Subcutaneous abdominal adipose tissue (tissue), 5 donors: Measurements from ENCODE around the gene IRX4.

Experiments used
- H3K27ac ChIP-seq: one replicate; pipeline ENCODE4 v1.7.0; 2013; ENCODE audit warnings: low read depth, mild to moderate bottlenecking, inconsistent platforms, low read length, moderate library complexity
- H3K27me3 ChIP-seq, 5 donors: one replicate each; pipeline ENCODE4 v1.7.0; 2013; ENCODE audit warnings: low read length in 5 of 5, inconsistent platforms in 1 of 5; ENCODE audit not compliant: control insufficient read depth in 5 of 5, insufficient read depth in 4 of 5
- H3K36me3 ChIP-seq, 5 donors: one replicate each; pipeline ENCODE4 v1.7.0; 2013; ENCODE audit warnings: low read length in 5 of 5; ENCODE audit not compliant: control insufficient read depth in 5 of 5, insufficient read depth in 5 of 5
- H3K4me1 ChIP-seq, 5 donors: one replicate each; pipeline ENCODE4 v1.7.0; 2013; ENCODE audit warnings: low read length in 5 of 5, mild to moderate bottlenecking in 3 of 5, moderate library complexity in 1 of 5; ENCODE audit not compliant: control insufficient read depth in 5 of 5, insufficient read depth in 5 of 5
- H3K4me3 ChIP-seq, 5 donors: one replicate each; pipeline ENCODE4 v1.7.0; 2013; ENCODE audit warnings: low read length in 5 of 5, low read depth in 1 of 5
- H3K9ac ChIP-seq, 5 donors: one replicate each; pipeline ENCODE4 v1.7.0; 2013; ENCODE audit warnings: low read length in 5 of 5, mild to moderate bottlenecking in 4 of 5, moderate library complexity in 3 of 5
- H3K9me3 ChIP-seq, 5 donors: one replicate each; pipeline ENCODE4 v1.7.0; 2013; ENCODE audit warnings: low read length in 5 of 5; ENCODE audit not compliant: control insufficient read depth in 5 of 5
- donor health status: healthy.
- donor health status: healthy.
- donor health status: healthy.
- donor health status: healthy.
- donor health status: healthy.

The IRX4 gene

DNA sequence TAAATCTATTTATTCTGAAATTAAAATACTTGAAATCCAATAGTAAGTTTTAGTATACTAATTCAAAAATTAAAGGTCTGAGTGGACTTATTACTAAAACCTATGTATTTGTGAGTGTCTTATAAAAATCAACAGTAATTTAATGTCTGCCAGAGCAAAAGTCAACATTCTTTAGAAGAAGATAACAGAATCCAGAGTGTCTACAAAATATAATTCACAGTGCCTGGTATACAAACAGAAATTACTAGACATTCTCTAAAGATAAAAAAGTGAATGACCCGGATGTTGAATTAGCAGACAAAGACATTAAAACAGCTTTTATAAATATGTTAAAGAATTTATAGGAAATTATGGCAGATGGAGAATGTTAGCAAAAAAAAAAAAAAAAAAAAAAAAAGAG is 22.4 kb upstream of the IRX4 start:
- peaks cover 0 to 1% (median 0%) of the 10 kb centered on the region in 5 donors for H3K4me1 ChIP-seq
- peaks cover 7 to 16% (median 12%) of the 10 kb centered on the region in 5 donors for H3K9me3 ChIP-seq
- H3K27me3 ChIP-seq, result peaks cover 0 to 2% (median 0%) of the 10 kb centered on the region in 5 donors
- no peaks in the 10 kb centered on the region for H3K36me3 ChIP-seq
- no peak overlapping the region for H3K4me3 ChIP-seq
- H3K9ac ChIP-seq, result no peak overlapping the region
- H3K27ac ChIP-seq, result no peak overlapping the region

DNA sequence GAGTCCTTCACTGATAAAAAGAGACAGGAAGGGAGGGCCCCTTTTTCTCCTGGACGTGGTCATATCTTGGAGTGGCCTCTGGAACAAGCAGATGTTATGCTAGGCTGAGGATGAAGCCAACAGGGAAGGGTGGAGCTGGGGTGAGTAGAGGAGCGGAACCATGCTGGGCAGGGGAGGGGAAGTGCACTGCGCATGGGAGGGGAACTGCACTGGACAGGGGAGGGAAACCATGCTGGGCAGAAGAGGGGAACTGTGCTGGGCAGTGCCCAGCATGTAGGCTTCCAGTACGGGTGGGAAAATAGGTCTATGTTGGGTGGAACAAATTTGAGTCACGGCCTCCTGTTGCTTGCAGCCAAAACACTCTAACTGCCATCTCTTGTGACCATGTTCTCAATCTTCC is 19.3 kb upstream of the IRX4 start:
- Histone ChIP-seq H3K9me3 (peaks cover 5 to 12% (median 10%) of the 10 kb centered on the region in 5 donors), H3K36me3 (no peaks in the 10 kb centered on the region), H3K27ac (no peak overlapping the region), H3K27me3 (peaks cover 0 to 11% (median 5%) of the 10 kb centered on the region in 5 donors), H3K4me1 (peaks cover 0 to 1% (median 0%) of the 10 kb centered on the region in 5 donors), H3K4me3 (no peak overlapping the region), H3K9ac (no peak overlapping the region)

DNA sequence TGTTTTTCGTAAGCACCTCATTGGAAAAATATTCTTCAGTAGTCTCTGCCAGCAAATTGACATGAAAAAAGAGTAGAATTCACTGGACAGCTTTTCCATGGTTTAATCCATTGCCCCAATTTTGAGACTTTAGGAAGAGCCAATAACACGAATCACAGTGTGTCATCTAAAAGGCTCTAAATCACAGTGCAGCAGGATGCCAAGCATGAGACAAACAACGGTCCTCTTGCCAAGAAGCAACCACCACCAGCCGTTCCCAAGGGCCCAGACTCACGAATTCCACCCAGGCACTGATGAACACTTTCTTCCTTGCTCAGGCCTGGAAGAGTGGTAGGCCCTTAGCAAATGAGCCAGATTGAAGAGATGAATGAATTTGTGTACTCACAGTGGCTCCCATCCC is 18.3 kb upstream of the IRX4 start:
- peaks cover 4 to 16% (median 9%) of the 10 kb centered on the region in 5 donors for H3K27me3 ChIP-seq
- H3K36me3 ChIP-seq, result no peaks in the 10 kb centered on the region
- H3K9me3 ChIP-seq, result peaks cover 5 to 12% (median 10%) of the 10 kb centered on the region in 5 donors
- H3K9ac ChIP-seq, result no peak overlapping the region
- peaks cover 0 to 1% (median 0%) of the 10 kb centered on the region in 5 donors for H3K4me1 ChIP-seq
- no peak overlapping the region for H3K27ac ChIP-seq
- H3K4me3 ChIP-seq, result no peak overlapping the region

DNA sequence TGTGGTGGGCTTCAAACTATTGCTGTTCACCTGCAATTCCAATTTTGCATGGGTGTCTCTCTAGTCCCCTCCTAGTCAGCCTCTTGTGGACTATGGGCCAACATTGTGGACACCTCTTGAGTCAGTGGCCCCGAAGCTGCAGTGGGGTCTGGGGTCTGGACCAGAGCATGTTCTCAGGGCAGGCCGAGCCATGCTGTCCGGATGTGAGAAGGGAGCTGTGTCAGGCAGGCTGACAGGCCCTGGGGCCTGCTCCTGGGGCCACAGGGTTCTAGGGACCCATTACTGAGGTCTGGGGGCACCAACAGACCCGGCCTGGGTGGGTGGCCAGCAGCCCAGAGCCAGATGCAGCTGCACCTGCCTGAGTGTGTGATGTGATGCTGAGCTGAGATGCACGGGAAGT is 16.5 kb upstream of the IRX4 start:
- Histone ChIP-seq H3K4me1 (peaks cover 0 to 4% (median 0%) of the 10 kb centered on the region in 5 donors), H3K9me3 (peaks cover 0 to 8% (median 4%) of the 10 kb centered on the region in 5 donors), H3K9ac (no peak overlapping the region), H3K27ac (no peak overlapping the region), H3K27me3 (peaks cover 8 to 23% (median 9%) of the 10 kb centered on the region in 5 donors), H3K4me3 (no peak overlapping the region), H3K36me3 (no peaks in the 10 kb centered on the region)

DNA sequence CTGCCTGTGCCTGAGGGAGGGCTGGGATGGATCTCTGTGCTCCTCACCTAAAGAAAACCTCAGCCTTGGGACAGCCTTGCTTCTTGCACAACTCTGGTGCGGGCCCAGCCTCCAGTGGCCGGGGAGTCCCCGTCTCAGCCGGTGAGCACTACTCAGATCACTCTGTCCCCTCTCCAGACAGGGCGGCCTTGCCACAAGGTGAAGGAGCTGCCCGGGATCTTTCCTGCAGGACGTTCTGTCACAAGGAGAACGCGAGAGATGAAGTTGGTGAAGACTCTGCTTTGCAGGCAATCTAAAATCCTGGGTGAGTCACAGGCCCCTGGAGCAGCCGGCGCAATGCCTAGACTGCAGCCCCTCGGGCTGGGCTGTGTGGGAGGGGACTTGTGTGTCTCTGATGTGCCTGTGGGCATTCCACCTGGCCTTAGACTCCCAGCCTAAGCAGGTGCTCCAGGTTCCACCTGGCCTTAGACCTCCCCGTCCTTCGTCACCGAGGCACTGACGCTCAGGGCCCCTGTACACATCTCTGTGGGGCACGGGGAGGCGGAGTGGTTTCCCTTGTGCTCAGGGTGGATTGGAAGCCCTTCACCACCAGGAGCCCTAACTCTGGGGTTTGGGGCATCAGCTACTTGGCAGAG is 15.2 kb upstream of the IRX4 start:
- Histone ChIP-seq H3K27ac (no peak overlapping the region), H3K4me3 (no peak overlapping the region), H3K4me1 (peaks cover 0 to 6% (median 0%) of the 10 kb centered on the region in 5 donors), H3K36me3 (no peaks in the 10 kb centered on the region), H3K9me3 (peaks cover 0 to 5% (median 2%) of the 10 kb centered on the region in 5 donors), H3K27me3 (peaks cover 11 to 32% (median 16%) of the 10 kb centered on the region in 5 donors), H3K9ac (no peak overlapping the region)

DNA sequence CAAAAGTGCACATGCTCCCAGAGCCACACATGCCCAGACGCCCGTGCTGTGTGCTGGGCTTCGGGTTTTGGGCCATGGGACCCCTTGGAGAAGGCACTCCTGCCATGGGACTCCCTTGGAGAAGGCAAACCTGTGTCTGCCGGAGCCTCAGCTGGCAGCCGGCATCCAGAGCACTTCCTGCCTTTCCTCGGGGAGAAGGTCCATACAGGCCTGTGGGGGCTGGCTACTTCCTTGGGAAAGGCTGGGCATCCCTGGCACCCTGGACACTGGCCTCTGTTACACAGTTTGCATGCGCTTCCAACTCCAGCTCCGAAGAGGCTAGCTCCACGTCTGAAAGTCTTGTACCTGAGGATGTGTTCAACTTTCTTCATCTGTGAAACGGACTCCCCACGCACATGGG is 14.7 kb upstream of the IRX4 start:
- no peak overlapping the region for H3K9ac ChIP-seq
- peaks cover 0 to 5% (median 2%) of the 10 kb centered on the region in 5 donors for H3K9me3 ChIP-seq
- H3K27me3 ChIP-seq, result peaks cover 11 to 36% (median 16%) of the 10 kb centered on the region in 5 donors
- H3K36me3 ChIP-seq, result no peaks in the 10 kb centered on the region
- no peak overlapping the region for H3K4me3 ChIP-seq
- no peak overlapping the region for H3K27ac ChIP-seq
- peaks cover 0 to 6% (median 0%) of the 10 kb centered on the region in 5 donors for H3K4me1 ChIP-seq

DNA sequence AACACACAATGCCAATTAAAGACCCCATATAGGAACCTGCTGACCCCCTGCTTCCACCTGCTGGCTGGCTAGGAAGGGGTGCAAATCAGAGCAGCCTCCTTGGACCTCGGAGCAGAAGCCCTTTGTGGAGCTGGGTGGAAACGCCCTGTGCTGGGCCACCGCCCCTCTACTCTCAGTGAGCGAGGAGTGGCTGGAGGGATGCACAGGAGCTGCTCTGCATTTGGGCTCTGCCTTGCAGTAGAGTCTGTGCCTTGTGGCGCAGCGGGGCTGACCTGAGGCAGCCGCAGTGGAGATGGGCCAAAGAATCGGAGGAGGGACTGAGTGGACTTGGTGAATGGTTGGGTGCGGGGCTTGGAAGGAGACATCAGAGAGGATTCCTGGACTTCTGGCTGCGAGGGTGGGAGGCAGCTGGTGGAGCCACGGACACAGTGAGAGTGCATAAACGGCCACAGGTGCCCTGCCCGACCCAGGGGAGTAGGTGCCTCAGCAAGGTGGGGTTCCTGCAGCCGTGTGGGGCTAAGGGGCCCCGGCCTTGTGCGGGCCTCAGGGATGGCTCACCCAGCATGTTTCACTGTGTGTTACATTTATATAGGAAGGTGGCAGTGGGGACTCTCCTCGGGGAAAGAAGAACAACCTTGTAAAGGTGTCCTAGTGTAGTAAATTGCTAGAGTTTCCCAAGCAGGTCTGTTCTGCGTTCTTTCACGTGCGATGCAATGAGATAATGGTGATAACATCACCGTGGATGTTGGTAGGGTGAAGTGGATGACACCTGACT is 14.1 kb upstream of the IRX4 start:
- no peak overlapping the region for H3K9ac ChIP-seq
- H3K4me3 ChIP-seq, result no peak overlapping the region
- H3K36me3 ChIP-seq, result no peaks in the 10 kb centered on the region
- H3K4me1 ChIP-seq, result peaks cover 0 to 6% (median 0%) of the 10 kb centered on the region in 5 donors
- H3K9me3 ChIP-seq, result peaks cover 0 to 3% (median 2%) of the 10 kb centered on the region in 5 donors
- H3K27me3 ChIP-seq, result peaks cover 11 to 36% (median 16%) of the 10 kb centered on the region in 5 donors
- H3K27ac ChIP-seq, result no peak overlapping the region

DNA sequence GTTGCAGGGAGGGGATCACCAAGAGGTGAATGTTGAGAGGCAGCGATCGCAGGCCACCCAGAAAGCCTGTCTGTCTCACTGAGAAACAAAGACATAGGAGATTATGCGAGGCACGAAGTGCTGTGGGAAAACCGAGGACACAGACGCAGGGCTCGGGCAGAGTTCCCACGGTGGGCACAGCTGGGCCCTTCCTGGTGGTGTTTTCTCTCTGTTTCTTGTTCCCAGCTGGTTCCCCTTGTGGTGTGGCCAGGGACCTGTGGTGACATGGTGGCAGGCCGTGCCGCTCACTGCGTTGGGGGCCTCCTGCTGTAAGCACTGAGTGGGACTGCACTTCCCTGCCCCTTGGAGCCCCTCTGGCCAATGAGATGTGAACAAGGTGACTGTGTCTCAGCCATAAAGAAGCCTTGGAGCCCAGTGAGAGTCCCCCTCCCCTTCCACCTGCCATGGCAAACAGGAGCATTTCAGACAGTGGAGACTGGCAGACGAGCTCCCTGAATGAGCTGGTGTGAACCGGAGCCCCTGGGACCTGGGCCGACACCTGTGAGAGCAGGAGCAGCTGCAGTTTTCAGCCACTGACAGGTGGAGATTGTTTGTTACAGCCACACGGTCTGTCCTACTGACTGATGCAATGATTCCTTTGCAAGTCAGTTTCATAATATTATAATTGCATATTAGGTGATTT is 13.2 kb upstream of the IRX4 start:
- Histone ChIP-seq H3K36me3 (no peaks in the 10 kb centered on the region), H3K4me3 (no peak overlapping the region), H3K9me3 (peaks cover 0 to 2% (median 0%) of the 10 kb centered on the region in 5 donors), H3K27me3 (peaks cover 12 to 39% (median 17%) of the 10 kb centered on the region in 5 donors), H3K9ac (no peak overlapping the region), H3K27ac (no peak overlapping the region), H3K4me1 (peaks cover 0 to 5% (median 0%) of the 10 kb centered on the region in 5 donors)

DNA sequence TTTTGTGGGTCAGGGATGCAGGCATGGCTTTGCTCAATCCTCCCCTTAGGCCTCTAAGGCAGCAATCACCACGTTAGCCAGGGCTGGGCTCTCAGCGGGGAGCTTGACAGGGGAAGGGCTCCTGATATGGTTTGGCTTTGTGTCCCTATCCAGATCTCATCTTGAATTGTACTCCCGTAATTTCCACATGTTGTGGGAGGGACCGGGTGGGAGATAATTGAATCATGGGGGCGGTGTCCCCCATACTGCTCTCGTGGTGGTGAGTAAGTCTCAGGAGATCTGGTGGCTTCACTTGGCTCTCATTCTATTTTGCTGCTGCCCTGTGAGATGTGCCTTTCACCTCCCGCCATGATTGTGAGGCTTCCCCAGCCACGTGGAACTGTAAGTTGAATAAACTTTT is 11.5 kb upstream of the IRX4 start:
- Histone ChIP-seq H3K27me3 (peaks cover 21 to 48% (median 23%) of the 10 kb centered on the region in 5 donors), H3K36me3 (no peaks in the 10 kb centered on the region), H3K4me3 (no peak overlapping the region), H3K9me3 (peaks cover 0 to 2% (median 0%) of the 10 kb centered on the region in 5 donors), H3K27ac (no peak overlapping the region), H3K9ac (no peak overlapping the region), H3K4me1 (peaks cover 0 to 5% (median 0%) of the 10 kb centered on the region in 5 donors)
